Measurements from ENCODE around the gene EBLN1.

DNA sequence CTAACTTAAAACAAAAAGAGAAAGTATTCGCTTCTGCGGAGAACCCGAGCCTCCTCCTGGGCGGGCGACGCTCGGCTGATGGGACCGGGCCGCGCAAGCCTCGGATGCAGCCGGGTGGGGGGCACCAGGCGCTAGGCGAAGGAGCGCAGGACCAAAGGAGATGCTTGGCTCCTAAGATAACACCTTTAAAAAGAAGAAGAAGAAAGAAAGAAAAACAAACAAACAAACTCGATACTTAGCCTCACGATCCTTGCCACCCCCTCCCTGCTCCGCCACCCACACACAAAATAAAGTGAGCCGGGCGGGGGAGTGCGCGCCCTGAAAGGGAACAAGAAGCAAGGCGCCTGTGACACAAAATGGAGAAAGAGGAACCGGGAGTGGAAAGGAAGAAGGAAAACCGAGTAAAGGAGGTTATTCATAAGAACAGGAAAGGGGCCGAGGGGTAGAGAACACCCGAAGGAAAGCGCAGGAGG, 34.0 kb upstream of the EBLN1 start:
- TF ChIP-seq, protein P1, sequence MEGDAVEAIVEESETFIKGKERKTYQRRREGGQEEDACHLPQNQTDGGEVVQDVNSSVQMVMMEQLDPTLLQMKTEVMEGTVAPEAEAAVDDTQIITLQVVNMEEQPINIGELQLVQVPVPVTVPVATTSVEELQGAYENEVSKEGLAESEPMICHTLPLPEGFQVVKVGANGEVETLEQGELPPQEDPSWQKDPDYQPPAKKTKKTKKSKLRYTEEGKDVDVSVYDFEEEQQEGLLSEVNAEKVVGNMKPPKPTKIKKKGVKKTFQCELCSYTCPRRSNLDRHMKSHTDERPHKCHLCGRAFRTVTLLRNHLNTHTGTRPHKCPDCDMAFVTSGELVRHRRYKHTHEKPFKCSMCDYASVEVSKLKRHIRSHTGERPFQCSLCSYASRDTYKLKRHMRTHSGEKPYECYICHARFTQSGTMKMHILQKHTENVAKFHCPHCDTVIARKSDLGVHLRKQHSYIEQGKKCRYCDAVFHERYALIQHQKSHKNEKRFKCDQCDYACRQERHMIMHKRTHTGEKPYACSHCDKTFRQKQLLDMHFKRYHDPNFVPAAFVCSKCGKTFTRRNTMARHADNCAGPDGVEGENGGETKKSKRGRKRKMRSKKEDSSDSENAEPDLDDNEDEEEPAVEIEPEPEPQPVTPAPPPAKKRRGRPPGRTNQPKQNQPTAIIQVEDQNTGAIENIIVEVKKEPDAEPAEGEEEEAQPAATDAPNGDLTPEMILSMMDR (IDR thresholded peaks at IDR 0.05), result peak in 2 of 12 donors; percentile 6 to 15
- no peak for TF ChIP-seq POLR2A (IDR thresholded peaks at IDR 0.05)
